Measurements from ENCODE around the gene BEST1. TPM values are rescaled to one million over a fixed set of nuclear protein-coding genes. Genes with fewer than 3 reads are reported as not detected.

The BEST1 gene
- total RNA-seq, 1 experiment from 2014 or later, result 2.3 TPM

- BruUV-seq (replicated peaks), result no TSS peak
- Histone ChIP-seq H3K27me3 (ENCODE audit: insufficient read depth, low read length) (no peaks in the 10 kb centered on the region), H2AFZ (ENCODE audit: low read depth, low read length, poor library complexity, severe bottlenecking) (no peak overlapping the region)
Observed at GRCh38 chr11:61916737-61917333, 33.3 kb upstream of the BEST1 start.

More at GRCh38 chr11:61916737-61917333, 33.3 kb upstream of the BEST1 start:
- ChIA-PET RAD21 (ENCODE audit: low non-redundant PET in 1 of 2, low total read pairs in 2 of 2, uncharacterized antibody in 2 of 2, unreplicated experiment in 2 of 2) (no interaction called here), POLR2A (interaction anchor here (0.6 kb wide), 1 partner anchor 55 kb away, joined by 3 read pairs; no protein-coding TSS in a partner anchor), CTCF (no interaction called here)
- no peaks in the 10 kb centered on the region for H3K36me3 ChIP-seq (ENCODE audit: control insufficient read depth in 1 of 2, insufficient read depth in 2 of 2, low read length in 2 of 2)
- ATAC-seq (no peak), DNase-seq (ENCODE audit: low read depth, low spot score) (no peak)
- H3K27ac ChIP-seq (ENCODE audit: low read depth, low read length), result peak overlapping the region; percentile 33; the same call in 1 of the 2 replicates
- no peaks in the 10 kb centered on the region for H3K9me3 ChIP-seq (ENCODE audit: control insufficient read depth in 1 of 2, insufficient read depth in 1 of 2, low read depth in 1 of 2, low read length in 2 of 2)
- intact Hi-C loops (cut with micrococcal nuclease), result no loop called here
- no peaks in the 10 kb centered on the region for H3K79me2 ChIP-seq (ENCODE audit: insufficient read depth, low read length)
- TF ChIP-seq SIN3A (IDR thresholded peaks at IDR 0.05; ENCODE audit: low read depth) (no peak), RAD21 (IDR thresholded peaks at IDR 0.05; ENCODE audit: low read depth) (no peak), ELF1 (IDR thresholded peaks at IDR 0.05; ENCODE audit: borderline replicate concordance, low read depth) (no peak), EZH2 (IDR thresholded peaks at IDR 0.05) (no peak), YY1 (IDR thresholded peaks at IDR 0.05; ENCODE audit: extremely low read depth, insufficient replicate concordance, low read depth, low read length) (no peak), MAX (IDR thresholded peaks at IDR 0.05) (no peak), ZBTB33 (IDR thresholded peaks at IDR 0.05; ENCODE audit: extremely low read depth, insufficient replicate concordance, low read length) (no peak), POLR2AphosphoS5 (IDR thresholded peaks at IDR 0.05; ENCODE audit: low read depth, low read length) (no peak), CEBPB (IDR thresholded peaks at IDR 0.05; ENCODE audit: low read depth) (no peak), JUND (IDR thresholded peaks at IDR 0.05) (no peak), ZNF274 (IDR thresholded peaks at IDR 0.05; ENCODE audit: low read depth, low read length) (no peak), ZFX (IDR thresholded peaks at IDR 0.05) (no peak)
- peak overlapping the region; percentile 88 for H3K4me2 ChIP-seq (ENCODE audit: low read length)
- H4K20me1 ChIP-seq (ENCODE audit: insufficient read depth), result no peaks in the 10 kb centered on the region
- H3K4me3 ChIP-seq (replicated peaks in 1 of 2; ENCODE audit: low read depth in 1 of 2, low read length in 2 of 2), result peak overlapping the region; percentile 51 to 64
- H3K9me2 ChIP-seq (ENCODE audit: insufficient read depth), result no peaks in the 10 kb centered on the region
- H3K4me1 ChIP-seq (ENCODE audit: control insufficient read depth in 1 of 2, insufficient read depth in 2 of 2, low read length in 2 of 2), result peaks cover 5 to 16% of the 10 kb centered on the region in 2 experiments; a peak in 3 of 4 replicates
- H3K9ac ChIP-seq (ENCODE audit: low read length), result peak overlapping the region; percentile 65

Data from HCT116 (cell line).